H1 (cell line): ENCODE results near the gene ARHGEF16. TPM values are rescaled to one million over a fixed set of nuclear protein-coding genes. Genes with fewer than 3 reads are reported as not detected.

Source experiments
- PHF8 ChIP-seq: fragments of 200-600 bp; sonication (generic); conservative IDR thresholded peaks from 2 replicates; pipeline ENCODE4 v1.7.1; 2012; ENCODE audit warnings: low read depth, mild to moderate bottlenecking, inconsistent platforms, low read length, moderate library complexity
- POU5F1 ChIP-seq: IDR thresholded peaks from 2 replicates; pipeline ENCODE4 v1.6.1; 2011; ENCODE audit warnings: low read depth, mild to moderate bottlenecking, low read length, moderate library complexity
- polyA plus RNA-seq, 7 experiments: library from polyadenylated mRNA; depleted of rRNA in 3 of 7; stranded (reverse) in 5 of 7; unstranded in 2 of 7; fragments of >200 nt in 5 of 7; fragments of 200-250 nt in 2 of 7; gene quantifications; 1 replicate in 5 of 7; 2 replicates in 1 of 7; 4 replicates in 1 of 7; pipeline versions ENCODE4 v1.2.1 to v1.2.3, GENCODE V29; 2011 to 2013; ENCODE audit warnings: missing spikeins in 2 of 7, mixed read lengths in 2 of 7
- total RNA-seq: library from RNA; stranded (reverse); fragmentation: NEBNext Ultra II Directional; extraction: Animal tissue kit (Norgen Biotek cat#: 25700); gene quantifications from 2 replicates; pipeline ENCODE4 v1.2.1, GENCODE V29; 2021
- TF ChIP-seq, protein P1 (sequence below): IDR thresholded peaks from 2 replicates; pipeline ENCODE4 v1.6.1; 2011; ENCODE audit warnings: low read length, improper control_type of control experiment
- TF ChIP-seq, protein P2 (sequence below), 3 experiments: IDR thresholded peaks; 1 replicate in 2 of 3; 2 replicates in 1 of 3; pipeline versions ENCODE4 v1.5.1 to v1.6.1; 2011; ENCODE audit warnings: low read length in 3 of 3, mild to moderate bottlenecking in 3 of 3, inconsistent platforms in 2 of 3, low read depth in 1 of 3, moderate library complexity in 1 of 3; ENCODE audit not compliant: insufficient read depth in 1 of 3; ENCODE audit errors: control extremely low read depth in 1 of 3

Gene ARHGEF16
- total and polyA plus RNA-seq, 2 of the 8 experiments (the other 6 are each of a cell fraction or from before 2014, with no cell fraction given) = 18.3 to 20.7 TPM

DNA sequence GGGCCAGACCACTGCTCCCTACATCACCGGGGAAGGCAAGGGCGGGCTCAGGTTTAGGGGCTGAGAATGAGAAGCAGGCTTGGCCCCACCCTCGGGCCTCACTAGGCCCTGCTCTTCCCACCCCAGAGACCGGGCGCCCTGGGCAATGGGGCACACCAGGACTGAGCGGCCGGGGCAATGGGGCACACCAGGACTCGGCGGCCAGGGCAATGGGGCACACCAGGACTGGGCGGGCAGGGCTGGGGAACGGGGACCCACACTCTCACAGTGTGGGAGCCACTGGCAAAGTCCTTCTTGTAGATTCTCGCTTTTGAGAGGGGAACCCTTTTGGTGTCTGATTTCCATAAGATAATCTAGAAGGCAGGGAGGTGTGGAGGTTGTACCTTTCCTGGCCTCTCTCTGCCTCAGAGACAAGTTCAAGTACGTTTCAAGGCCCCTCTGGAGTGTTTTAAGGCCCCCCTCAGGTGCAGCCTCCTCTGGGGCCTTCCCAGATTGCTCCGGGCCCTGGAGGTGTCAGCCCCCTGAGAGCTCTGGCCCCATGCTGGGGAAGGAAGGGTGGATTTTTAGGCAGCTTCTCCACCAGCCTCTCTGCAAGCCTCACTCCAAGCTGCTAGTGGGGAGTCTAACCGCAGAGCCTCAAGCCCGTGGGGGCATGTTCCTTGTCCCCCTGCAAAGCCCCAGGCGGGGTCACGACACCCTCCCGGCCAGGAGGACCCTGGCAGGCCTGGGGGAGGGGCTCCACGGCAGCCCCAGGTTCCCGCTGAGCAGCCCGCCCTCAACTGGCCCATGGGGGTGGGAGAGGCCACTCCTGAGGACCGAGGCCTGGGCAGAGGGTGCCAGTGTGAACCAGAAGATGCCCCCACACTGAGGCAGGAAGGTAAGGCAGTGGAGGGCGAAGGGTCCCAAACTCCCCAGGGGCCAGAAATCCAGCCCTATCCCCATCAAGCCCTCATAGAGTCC is 66.2 kb downstream of the ARHGEF16 start (continued):
- TF ChIP-seq POU5F1 (no peak), PHF8 (no peak)
- TF ChIP-seq, protein P1, sequence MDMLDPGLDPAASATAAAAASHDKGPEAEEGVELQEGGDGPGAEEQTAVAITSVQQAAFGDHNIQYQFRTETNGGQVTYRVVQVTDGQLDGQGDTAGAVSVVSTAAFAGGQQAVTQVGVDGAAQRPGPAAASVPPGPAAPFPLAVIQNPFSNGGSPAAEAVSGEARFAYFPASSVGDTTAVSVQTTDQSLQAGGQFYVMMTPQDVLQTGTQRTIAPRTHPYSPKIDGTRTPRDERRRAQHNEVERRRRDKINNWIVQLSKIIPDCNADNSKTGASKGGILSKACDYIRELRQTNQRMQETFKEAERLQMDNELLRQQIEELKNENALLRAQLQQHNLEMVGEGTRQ = no peak
- TF ChIP-seq, protein P2, sequence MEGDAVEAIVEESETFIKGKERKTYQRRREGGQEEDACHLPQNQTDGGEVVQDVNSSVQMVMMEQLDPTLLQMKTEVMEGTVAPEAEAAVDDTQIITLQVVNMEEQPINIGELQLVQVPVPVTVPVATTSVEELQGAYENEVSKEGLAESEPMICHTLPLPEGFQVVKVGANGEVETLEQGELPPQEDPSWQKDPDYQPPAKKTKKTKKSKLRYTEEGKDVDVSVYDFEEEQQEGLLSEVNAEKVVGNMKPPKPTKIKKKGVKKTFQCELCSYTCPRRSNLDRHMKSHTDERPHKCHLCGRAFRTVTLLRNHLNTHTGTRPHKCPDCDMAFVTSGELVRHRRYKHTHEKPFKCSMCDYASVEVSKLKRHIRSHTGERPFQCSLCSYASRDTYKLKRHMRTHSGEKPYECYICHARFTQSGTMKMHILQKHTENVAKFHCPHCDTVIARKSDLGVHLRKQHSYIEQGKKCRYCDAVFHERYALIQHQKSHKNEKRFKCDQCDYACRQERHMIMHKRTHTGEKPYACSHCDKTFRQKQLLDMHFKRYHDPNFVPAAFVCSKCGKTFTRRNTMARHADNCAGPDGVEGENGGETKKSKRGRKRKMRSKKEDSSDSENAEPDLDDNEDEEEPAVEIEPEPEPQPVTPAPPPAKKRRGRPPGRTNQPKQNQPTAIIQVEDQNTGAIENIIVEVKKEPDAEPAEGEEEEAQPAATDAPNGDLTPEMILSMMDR (IDR thresholded peaks at IDR 0.05; ENCODE audit: control extremely low read depth in 1 of 3, insufficient read depth in 1 of 3, low read depth in 1 of 3, low read length in 3 of 3) = no peak
